ENCODE results near the gene NPAS3.

NPAS3 gene

GRCh38 chr14:33279865-33280264 lies 341.2 kb downstream of the NPAS3 start:
- no peak overlapping the region for H3K9ac ChIP-seq (ENCODE audit: low read length)
- no peak overlapping the region for H3K27ac ChIP-seq (ENCODE audit: low read length)
- no peak overlapping the region for H3K4me3 ChIP-seq (ENCODE audit: low read length)
- no peaks in the 10 kb centered on the region for H3K4me1 ChIP-seq (ENCODE audit: control insufficient read depth, low read depth, low read length)
- H3K27me3 ChIP-seq (ENCODE audit: control insufficient read depth, insufficient read depth, low read length): no peaks in the 10 kb centered on the region
- no peaks in the 10 kb centered on the region for H3K36me3 ChIP-seq (ENCODE audit: control insufficient read depth, low read depth, low read length)
- H3K9me3 ChIP-seq (ENCODE audit: control insufficient read depth, low read depth, low read length): no peaks in the 10 kb centered on the region

- no peaks in the 10 kb centered on the region for H3K9me3 ChIP-seq (ENCODE audit: control insufficient read depth, low read depth, low read length)
- H3K4me3 ChIP-seq (ENCODE audit: low read length): no peak overlapping the region
- no peaks in the 10 kb centered on the region for H3K36me3 ChIP-seq (ENCODE audit: control insufficient read depth, low read depth, low read length)
- no peaks in the 10 kb centered on the region for H3K27me3 ChIP-seq (ENCODE audit: control insufficient read depth, insufficient read depth, low read length)
- H3K4me1 ChIP-seq (ENCODE audit: control insufficient read depth, low read depth, low read length): no peaks in the 10 kb centered on the region
- no peak overlapping the region for H3K27ac ChIP-seq (ENCODE audit: low read length)
- H3K9ac ChIP-seq (ENCODE audit: low read length): no peak overlapping the region
These were observed 342.0 kb downstream of the NPAS3 start for GRCh38 chr14:33280646-33281045.

- H3K9me3 ChIP-seq (ENCODE audit: control insufficient read depth, low read depth, low read length): no peaks in the 10 kb centered on the region
- no peaks in the 10 kb centered on the region for H3K36me3 ChIP-seq (ENCODE audit: control insufficient read depth, low read depth, low read length)
- no peaks in the 10 kb centered on the region for H3K27me3 ChIP-seq (ENCODE audit: control insufficient read depth, insufficient read depth, low read length)
- peaks cover 3% of the 10 kb centered on the region for H3K4me1 ChIP-seq (ENCODE audit: control insufficient read depth, low read depth, low read length)
- no peak overlapping the region for H3K27ac ChIP-seq (ENCODE audit: low read length)
- H3K4me3 ChIP-seq (ENCODE audit: low read length): no peak overlapping the region
- no peak overlapping the region for H3K9ac ChIP-seq (ENCODE audit: low read length)
These were observed 343.9 kb downstream of the NPAS3 start for GRCh38 chr14:33282331-33283230.

- Histone ChIP-seq H3K27me3 (ENCODE audit: control insufficient read depth, insufficient read depth, low read length) (no peaks in the 10 kb centered on the region), H3K9ac (ENCODE audit: low read length) (no peak overlapping the region), H3K4me3 (ENCODE audit: low read length) (no peak overlapping the region), H3K27ac (ENCODE audit: low read length) (no peak overlapping the region), H3K36me3 (ENCODE audit: control insufficient read depth, low read depth, low read length) (no peaks in the 10 kb centered on the region), H3K4me1 (ENCODE audit: control insufficient read depth, low read depth, low read length) (peaks cover 11% of the 10 kb centered on the region), H3K9me3 (ENCODE audit: control insufficient read depth, low read depth, low read length) (no peaks in the 10 kb centered on the region)
These were observed 347.4 kb downstream of the NPAS3 start for GRCh38 chr14:33285902-33286700.

GRCh38 chr14:33287189-33287588 lies 348.5 kb downstream of the NPAS3 start:
- Histone ChIP-seq H3K27ac (ENCODE audit: low read length) (no peak overlapping the region), H3K27me3 (ENCODE audit: control insufficient read depth, insufficient read depth, low read length) (no peaks in the 10 kb centered on the region), H3K36me3 (ENCODE audit: control insufficient read depth, low read depth, low read length) (no peaks in the 10 kb centered on the region), H3K4me1 (ENCODE audit: control insufficient read depth, low read depth, low read length) (peaks cover 11% of the 10 kb centered on the region), H3K9me3 (ENCODE audit: control insufficient read depth, low read depth, low read length) (no peaks in the 10 kb centered on the region), H3K9ac (ENCODE audit: low read length) (no peak overlapping the region), H3K4me3 (ENCODE audit: low read length) (no peak overlapping the region)

GRCh38 chr14:33290641-33291040 lies 352.0 kb downstream of the NPAS3 start:
- H3K4me3 ChIP-seq (ENCODE audit: low read length): no peak overlapping the region
- H3K9me3 ChIP-seq (ENCODE audit: control insufficient read depth, low read depth, low read length): no peaks in the 10 kb centered on the region
- no peaks in the 10 kb centered on the region for H3K36me3 ChIP-seq (ENCODE audit: control insufficient read depth, low read depth, low read length)
- H3K27me3 ChIP-seq (ENCODE audit: control insufficient read depth, insufficient read depth, low read length): no peaks in the 10 kb centered on the region
- H3K27ac ChIP-seq (ENCODE audit: low read length): no peak overlapping the region
- no peak overlapping the region for H3K9ac ChIP-seq (ENCODE audit: low read length)
- H3K4me1 ChIP-seq (ENCODE audit: control insufficient read depth, low read depth, low read length): peaks cover 11% of the 10 kb centered on the region

- Histone ChIP-seq H3K4me3 (ENCODE audit: low read length) (no peak overlapping the region), H3K9ac (ENCODE audit: low read length) (no peak overlapping the region), H3K27me3 (ENCODE audit: control insufficient read depth, insufficient read depth, low read length) (no peaks in the 10 kb centered on the region), H3K4me1 (ENCODE audit: control insufficient read depth, low read depth, low read length) (peaks cover 12% of the 10 kb centered on the region), H3K9me3 (ENCODE audit: control insufficient read depth, low read depth, low read length) (no peaks in the 10 kb centered on the region), H3K27ac (ENCODE audit: low read length) (no peak overlapping the region), H3K36me3 (ENCODE audit: control insufficient read depth, low read depth, low read length) (no peaks in the 10 kb centered on the region)
These were observed 352.9 kb downstream of the NPAS3 start for GRCh38 chr14:33291529-33292104.

- H3K36me3 ChIP-seq (ENCODE audit: control insufficient read depth, low read depth, low read length): no peaks in the 10 kb centered on the region
- no peak overlapping the region for H3K4me3 ChIP-seq (ENCODE audit: low read length)
- no peaks in the 10 kb centered on the region for H3K27me3 ChIP-seq (ENCODE audit: control insufficient read depth, insufficient read depth, low read length)
- H3K9ac ChIP-seq (ENCODE audit: low read length): no peak overlapping the region
- peaks cover 16% of the 10 kb centered on the region for H3K4me1 ChIP-seq (ENCODE audit: control insufficient read depth, low read depth, low read length)
- H3K9me3 ChIP-seq (ENCODE audit: control insufficient read depth, low read depth, low read length): no peaks in the 10 kb centered on the region
- H3K27ac ChIP-seq (ENCODE audit: low read length): no peak overlapping the region
These were observed 355.7 kb downstream of the NPAS3 start for GRCh38 chr14:33294419-33294818.

- H3K9me3 ChIP-seq (ENCODE audit: control insufficient read depth, low read depth, low read length): no peaks in the 10 kb centered on the region
- no peak overlapping the region for H3K9ac ChIP-seq (ENCODE audit: low read length)
- H3K36me3 ChIP-seq (ENCODE audit: control insufficient read depth, low read depth, low read length): no peaks in the 10 kb centered on the region
- no peak overlapping the region for H3K4me3 ChIP-seq (ENCODE audit: low read length)
- peaks cover 9% of the 10 kb centered on the region for H3K4me1 ChIP-seq (ENCODE audit: control insufficient read depth, low read depth, low read length)
- H3K27ac ChIP-seq (ENCODE audit: low read length): no peak overlapping the region
- H3K27me3 ChIP-seq (ENCODE audit: control insufficient read depth, insufficient read depth, low read length): no peaks in the 10 kb centered on the region
These were observed 358.9 kb downstream of the NPAS3 start for GRCh38 chr14:33297565-33297964.

- H3K36me3 ChIP-seq (ENCODE audit: control insufficient read depth, low read depth, low read length): no peaks in the 10 kb centered on the region
- no peak overlapping the region for H3K9ac ChIP-seq (ENCODE audit: low read length)
- H3K27me3 ChIP-seq (ENCODE audit: control insufficient read depth, insufficient read depth, low read length): no peaks in the 10 kb centered on the region
- H3K27ac ChIP-seq (ENCODE audit: low read length): no peak overlapping the region
- no peaks in the 10 kb centered on the region for H3K9me3 ChIP-seq (ENCODE audit: control insufficient read depth, low read depth, low read length)
- no peak overlapping the region for H3K4me3 ChIP-seq (ENCODE audit: low read length)
- H3K4me1 ChIP-seq (ENCODE audit: control insufficient read depth, low read depth, low read length): peaks cover 7% of the 10 kb centered on the region
These were observed 369.1 kb downstream of the NPAS3 start for GRCh38 chr14:33307691-33308251.

GRCh38 chr14:33309106-33309505 lies 370.4 kb downstream of the NPAS3 start:
- H3K36me3 ChIP-seq (ENCODE audit: control insufficient read depth, low read depth, low read length): no peaks in the 10 kb centered on the region

More at GRCh38 chr14:33309106-33309505, 370.4 kb downstream of the NPAS3 start:
- no peak overlapping the region for H3K4me3 ChIP-seq (ENCODE audit: low read length)
- no peak overlapping the region for H3K9ac ChIP-seq (ENCODE audit: low read length)
- H3K9me3 ChIP-seq (ENCODE audit: control insufficient read depth, low read depth, low read length): no peaks in the 10 kb centered on the region
- H3K27me3 ChIP-seq (ENCODE audit: control insufficient read depth, insufficient read depth, low read length): no peaks in the 10 kb centered on the region
- no peak overlapping the region for H3K27ac ChIP-seq (ENCODE audit: low read length)
- peaks cover 13% of the 10 kb centered on the region for H3K4me1 ChIP-seq (ENCODE audit: control insufficient read depth, low read depth, low read length)

All from iPS-18a (cell line).